NCI-H1930 (cell line): ENCODE results near the gene TRAPPC2L.
"Not testable (repeated sequence)": the region's sequence is repeated elsewhere in the genome, so short reads cannot be mapped to it uniquely, and the experiment has no call there.

Experiments used
- DNase-seq, 2 experiments: peaks; one replicate each; lab custom pipeline; 2025; lab: John Stamatoyannopoulos, UW

TRAPPC2L gene

DNA sequence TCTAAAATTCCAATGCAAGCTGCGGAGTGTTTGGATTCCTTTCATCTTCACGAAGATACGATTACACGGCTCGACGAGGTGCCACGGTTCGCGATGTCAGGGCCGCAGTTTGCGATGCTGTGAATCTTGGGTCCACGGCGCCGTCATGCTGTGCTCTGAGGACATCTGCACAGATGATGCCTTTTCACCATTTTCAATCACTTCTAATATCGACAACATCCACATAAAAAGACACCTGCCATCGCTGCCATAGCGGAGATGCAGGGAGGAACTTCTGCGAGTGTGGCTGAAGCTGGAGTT, 38.4 kb upstream of the TRAPPC2L start:
- DNase-seq, result no peak

- no peak for DNase-seq
Measured at GRCh38 chr16:88819126-88819525, 37.8 kb upstream of the TRAPPC2L start.

GRCh38 chr16:88820385-88821025, 36.4 kb upstream of the TRAPPC2L start:
- DNase-seq, result no peak

DNA sequence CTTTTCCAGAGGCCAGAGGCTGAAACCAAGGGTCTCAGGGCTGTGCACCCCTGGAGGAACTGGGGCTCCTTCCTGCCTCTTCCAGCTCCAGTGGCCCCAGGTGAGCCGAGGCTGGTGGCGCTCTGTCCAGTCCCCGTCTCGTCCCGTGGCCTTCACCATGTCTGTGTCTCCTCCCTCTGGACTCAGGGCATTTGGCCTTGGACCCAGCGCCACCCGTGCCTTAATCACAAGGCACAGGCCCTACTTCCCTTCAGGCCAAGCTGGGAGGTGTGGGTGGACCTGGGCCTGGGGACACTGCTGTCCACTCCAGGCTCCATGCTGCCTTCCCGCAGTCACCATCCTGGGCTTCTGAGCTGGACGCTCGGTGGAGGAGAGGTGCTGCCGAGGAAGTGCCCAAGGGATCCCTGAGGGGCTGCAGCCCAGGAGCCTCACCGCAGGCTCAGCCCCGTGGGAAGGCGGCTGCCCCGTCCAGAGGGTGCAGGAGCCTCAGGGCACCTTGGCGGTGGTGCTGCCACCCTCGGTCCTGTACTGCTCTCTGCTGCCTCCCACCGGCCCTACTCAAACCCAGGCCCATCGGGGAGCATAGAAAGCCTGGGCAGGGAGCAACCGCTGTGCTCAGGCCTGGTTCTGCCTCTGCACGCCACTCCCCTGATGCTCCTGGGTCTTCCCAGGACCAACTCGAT, 35.6 kb upstream of the TRAPPC2L start:
- DNase-seq, result no peak

GRCh38 chr16:88822281-88823040, 34.5 kb upstream of the TRAPPC2L start:
- DNase-seq, result no peak

GRCh38 chr16:88823646-88824045, 33.3 kb upstream of the TRAPPC2L start:
- not testable (repeated sequence) for DNase-seq

- DNase-seq, result no peak
Measured at GRCh38 chr16:88824256-88825077, 32.5 kb upstream of the TRAPPC2L start.

DNA sequence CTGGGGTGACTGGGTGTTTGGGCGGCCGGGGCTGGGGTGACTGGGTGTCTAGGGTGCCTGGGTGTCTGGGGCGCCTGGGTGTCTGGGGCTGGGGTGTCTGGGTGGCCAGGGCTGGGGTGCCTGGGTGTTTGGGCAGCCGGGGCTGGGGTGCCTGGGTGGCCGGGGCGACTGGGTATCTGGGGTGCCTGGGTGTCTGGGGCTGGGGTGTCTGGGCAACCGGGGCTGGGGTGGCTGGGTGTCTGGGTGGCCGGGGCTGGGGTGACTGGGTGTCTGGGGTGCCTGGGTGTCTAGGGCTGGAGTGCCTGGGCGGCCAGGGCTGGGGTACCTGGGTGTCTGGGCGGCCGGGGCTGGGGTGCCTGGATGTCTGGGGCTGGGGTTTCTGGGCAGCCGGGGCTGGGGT, 31.8 kb upstream of the TRAPPC2L start:
- DNase-seq, result no peak

DNA sequence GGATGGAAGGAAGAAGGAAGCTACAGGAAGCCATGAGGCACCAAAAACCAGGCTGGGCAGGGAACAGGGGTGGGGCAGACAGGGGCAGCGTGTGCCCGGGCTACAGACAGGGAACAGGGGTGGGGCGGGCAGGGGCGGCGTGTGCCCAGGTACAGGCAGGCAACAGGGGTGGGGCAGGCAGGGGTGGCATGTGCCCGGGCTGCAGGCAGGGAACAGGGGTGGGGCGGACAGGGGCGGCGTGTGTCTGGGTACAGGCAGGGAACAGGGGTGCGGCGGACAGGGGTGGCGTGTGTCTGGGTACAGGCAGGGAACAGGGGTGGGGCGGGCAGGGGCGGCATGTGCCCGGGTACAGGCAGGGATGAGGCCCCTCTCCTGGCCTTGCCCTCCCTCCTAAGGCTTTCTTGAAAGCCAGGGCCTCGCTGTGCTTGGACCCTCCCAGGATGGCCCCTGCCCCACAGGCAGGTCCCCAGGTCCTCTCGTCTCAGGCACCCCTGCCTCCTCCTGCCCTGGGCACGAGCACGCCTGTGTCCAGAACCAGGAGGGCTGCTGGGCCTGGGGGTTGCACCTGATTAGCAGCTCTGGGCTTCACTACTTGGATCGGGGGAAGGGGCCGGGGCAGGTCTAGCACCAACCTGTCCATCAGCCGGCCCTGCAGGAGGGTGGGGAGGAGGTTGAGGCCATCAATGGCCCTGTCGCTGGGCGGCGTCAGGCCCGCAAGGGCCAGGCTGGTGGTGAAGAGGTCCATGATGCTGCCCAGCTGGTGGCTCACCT, 30.7 kb upstream of the TRAPPC2L start:
- no peak for DNase-seq

- no peak for DNase-seq
Measured at GRCh38 chr16:88827727-88828126, 29.2 kb upstream of the TRAPPC2L start.

GRCh38 chr16:88828711-88829110, 28.2 kb upstream of the TRAPPC2L start:
- DNase-seq, result no peak

GRCh38 chr16:88830258-88830657, 26.7 kb upstream of the TRAPPC2L start:
- no peak for DNase-seq

GRCh38 chr16:88830783-88831182, 26.1 kb upstream of the TRAPPC2L start:
- DNase-seq, result no peak

- no peak for DNase-seq
Measured at GRCh38 chr16:88831838-88832237, 25.1 kb upstream of the TRAPPC2L start.

DNA sequence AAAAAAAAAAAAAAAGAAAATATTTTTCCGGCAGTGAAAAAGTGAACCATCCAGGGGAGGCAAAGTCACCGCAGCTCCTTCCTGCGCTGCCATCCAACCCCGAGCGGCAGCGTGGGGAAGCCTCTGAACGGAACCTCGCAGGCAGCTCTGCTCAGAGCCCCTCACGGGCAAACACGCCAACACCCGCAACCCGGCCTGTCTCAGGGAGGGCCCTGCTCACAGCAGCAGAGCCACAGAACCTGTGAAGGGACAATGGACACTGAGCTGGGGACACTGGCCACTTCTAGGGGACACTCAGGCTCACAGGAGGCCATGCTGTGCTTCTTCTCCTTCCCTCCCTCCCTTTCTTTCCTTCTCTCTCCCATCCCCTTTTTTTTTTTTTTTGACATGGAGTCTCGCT, 23.8 kb upstream of the TRAPPC2L start:
- DNase-seq, result no peak

- DNase-seq, result no peak
Measured at GRCh38 chr16:88834670-88835069, 22.3 kb upstream of the TRAPPC2L start.

DNA sequence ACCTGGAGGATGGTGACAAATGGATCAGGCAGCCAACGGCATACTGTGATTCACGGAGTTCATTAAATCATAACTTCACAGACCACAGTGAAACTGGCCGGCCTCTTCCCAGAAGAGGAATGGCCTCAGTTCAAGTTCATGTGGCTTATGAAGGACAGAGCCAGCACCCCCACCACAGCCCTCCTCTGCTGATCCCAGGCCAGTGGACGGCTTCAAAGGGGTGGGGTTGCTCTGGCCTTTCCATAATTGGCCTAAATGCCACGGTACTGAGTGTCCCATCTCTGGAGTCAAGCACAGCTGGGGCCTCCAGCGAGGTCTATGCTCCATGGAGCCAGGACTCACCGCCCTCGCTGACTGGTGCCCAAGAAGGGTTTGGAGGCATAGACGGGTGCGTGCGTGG, 21.5 kb upstream of the TRAPPC2L start:
- no peak for DNase-seq

DNA sequence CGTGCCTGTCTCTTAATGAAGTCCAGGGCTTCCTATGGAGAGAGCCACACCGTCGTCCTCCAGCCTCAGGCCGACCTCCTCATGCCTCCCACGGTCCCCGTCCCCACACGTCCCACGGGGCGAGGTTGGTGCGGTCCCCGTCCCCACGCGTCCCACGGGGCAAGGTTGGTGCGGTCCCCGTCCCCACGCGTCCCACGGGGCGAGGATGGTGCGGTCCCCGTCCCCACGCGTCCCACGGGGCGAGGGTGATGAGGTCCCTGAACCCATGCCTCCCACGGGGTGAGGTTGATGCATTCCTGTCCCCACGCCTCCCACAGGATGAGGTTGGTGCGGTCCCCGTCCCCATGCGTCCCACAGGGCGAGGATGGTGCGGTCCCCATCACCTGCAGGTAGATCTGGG, 21.1 kb upstream of the TRAPPC2L start:
- DNase-seq, result no peak

- DNase-seq, result no peak
Measured at GRCh38 chr16:88836791-88837190, 20.1 kb upstream of the TRAPPC2L start.

- DNase-seq, result no peak
Measured at GRCh38 chr16:88837806-88838205, 19.1 kb upstream of the TRAPPC2L start.

GRCh38 chr16:88838566-88838965, 18.4 kb upstream of the TRAPPC2L start:
- DNase-seq, result no peak

DNA sequence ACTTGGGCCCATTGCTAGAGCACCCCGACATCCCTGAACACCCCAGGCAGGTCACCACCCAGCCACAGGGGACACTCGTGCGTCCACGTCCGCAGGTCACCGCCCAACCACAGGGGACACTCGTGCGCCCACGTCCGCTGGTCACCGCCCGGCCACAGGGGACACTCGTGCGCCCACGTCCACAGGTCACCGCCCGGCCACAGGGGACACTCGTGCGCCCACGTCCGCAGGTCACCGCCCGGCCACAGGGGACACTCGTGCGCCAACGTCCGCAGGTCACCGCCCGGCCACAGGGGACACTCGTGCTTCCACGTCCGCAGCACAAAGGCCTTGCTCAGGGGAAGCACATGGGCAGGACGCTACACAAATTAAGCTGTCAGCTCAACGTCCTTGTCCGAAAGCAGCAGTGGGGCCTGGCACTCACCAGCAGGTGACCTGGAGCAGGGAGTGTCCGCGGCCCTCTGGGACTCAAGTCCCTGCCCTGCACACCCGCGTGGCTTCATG, 17.8 kb upstream of the TRAPPC2L start:
- no peak for DNase-seq
